Non-pigmented ciliary epithelial cell (primary cell): Measurements from ENCODE around the gene ARID1B.

Source experiments
- DNase-seq: peaks from one replicate; pipeline ENCODE4 v3.0.0-alpha.2; 2010; ENCODE audit warnings: low read depth

ARID1B gene

GRCh38 chr6:157226026-157226625 is 448.9 kb downstream of the ARID1B start:
- DNase-seq = no peak

- no peak for DNase-seq
These were observed 449.6 kb downstream of the ARID1B start for GRCh38 chr6:157226761-157227160.

- DNase-seq = no peak
These were observed 450.3 kb downstream of the ARID1B start for GRCh38 chr6:157227202-157228166.

- DNase-seq = no peak
These were observed 451.4 kb downstream of the ARID1B start for GRCh38 chr6:157228426-157229131.

GRCh38 chr6:157229132-157229618 is 452.0 kb downstream of the ARID1B start:
- no peak for DNase-seq

GRCh38 chr6:157229713-157230112 is 452.5 kb downstream of the ARID1B start:
- DNase-seq = no peak

GRCh38 chr6:157230910-157231309 is 453.7 kb downstream of the ARID1B start:
- DNase-seq = no peak

- DNase-seq = no peak
These were observed 455.1 kb downstream of the ARID1B start for GRCh38 chr6:157232161-157232895.

- DNase-seq = no peak
These were observed 456.0 kb downstream of the ARID1B start for GRCh38 chr6:157233156-157233555.

GRCh38 chr6:157233686-157234085 is 456.5 kb downstream of the ARID1B start:
- DNase-seq = no peak

- DNase-seq = no peak
These were observed 458.4 kb downstream of the ARID1B start for GRCh38 chr6:157235600-157236039.

GRCh38 chr6:157236040-157236725 is 459.0 kb downstream of the ARID1B start:
- no peak for DNase-seq

- no peak for DNase-seq
These were observed 461.2 kb downstream of the ARID1B start for GRCh38 chr6:157238346-157238745.

- no peak for DNase-seq
These were observed 462.0 kb downstream of the ARID1B start for GRCh38 chr6:157239148-157239547.

GRCh38 chr6:157239671-157240058 is 462.5 kb downstream of the ARID1B start:
- DNase-seq = no peak

- DNase-seq = no peak
These were observed 463.1 kb downstream of the ARID1B start for GRCh38 chr6:157240059-157240959.

GRCh38 chr6:157240960-157241311 is 463.8 kb downstream of the ARID1B start:
- DNase-seq = no peak

GRCh38 chr6:157242791-157243190 is 465.6 kb downstream of the ARID1B start:
- no peak for DNase-seq

GRCh38 chr6:157244175-157244574 is 467.0 kb downstream of the ARID1B start:
- DNase-seq = no peak

- DNase-seq = no peak
These were observed 467.6 kb downstream of the ARID1B start for GRCh38 chr6:157244780-157245179.
